ENCODE results near the gene DDX23. TPM values are rescaled to one million over a fixed set of nuclear protein-coding genes. Genes with fewer than 3 reads are reported as not detected.

Gene DDX23
- total RNA-seq, 4 donors from 2014 or later: 56.5 to 74.3 (median 66.9) TPM

- WGBS, 2 donors: 81 to 93% methylated on average over 2 of the region's 2 CpGs
- H3K4me3 ChIP-seq (ENCODE audit: low read depth, poor library complexity, severe bottlenecking): no peak overlapping the region
- no peak for TF ChIP-seq CTCF (IDR thresholded peaks at IDR 0.05)
- no peak for TF ChIP-seq POLR2A (IDR thresholded peaks at IDR 0.05)
- DNase-seq (ENCODE audit: low spot score in 2 of 2): no peak
- intact Hi-C loops (cut with DNase I; ENCODE audit: low total_unique reads): no loop called here
These were observed 16.5 kb upstream of the DDX23 start for GRCh38 chr12:48868451-48868850.

- TF ChIP-seq CTCF (IDR thresholded peaks at IDR 0.05): no peak
- no peak for TF ChIP-seq POLR2A (IDR thresholded peaks at IDR 0.05)
These were observed 14.2 kb upstream of the DDX23 start for GRCh38 chr12:48866052-48866711.

GRCh38 chr12:48865281-48866051 is 13.5 kb upstream of the DDX23 start, which contains the start of gene RND1:
RND1 (minus strand) TSS chr12:48865870; CDS start chr12:48865767, 103 bp downstream.
- TF ChIP-seq POLR2A (IDR thresholded peaks at IDR 0.05): peak in 1 of 2 donors; percentile 18
- no peak for TF ChIP-seq CTCF (IDR thresholded peaks at IDR 0.05)
- intact Hi-C loops (cut with DNase I; ENCODE audit: low total_unique reads): no loop called here
- DNase-seq (ENCODE audit: low spot score in 2 of 2): peak; percentile 92 to 97
- WGBS, 2 donors: 2 to 3% methylated on average over 24 to 32 of the region's 32 CpGs
- H3K4me3 ChIP-seq (ENCODE audit: low read depth, poor library complexity, severe bottlenecking): peak within 1 kb of the TSS; percentile 20

More at GRCh38 chr12:48866052-48866711, 14.2 kb upstream of the DDX23 start:
- 72 to 78% methylated on average over 6 of the region's 6 CpGs for WGBS, 2 donors
- no peak overlapping the region for H3K4me3 ChIP-seq (ENCODE audit: low read depth, poor library complexity, severe bottlenecking)
- intact Hi-C loops (cut with DNase I; ENCODE audit: low total_unique reads): no loop called here
- DNase-seq (ENCODE audit: low spot score in 2 of 2): no peak

- intact Hi-C loops (cut with DNase I; ENCODE audit: low total_unique reads): no loop called here
- H3K4me3 ChIP-seq (ENCODE audit: low read depth, poor library complexity, severe bottlenecking): no peak overlapping the region
- TF ChIP-seq CTCF (IDR thresholded peaks at IDR 0.05) (no peak), POLR2A (IDR thresholded peaks at IDR 0.05) (no peak)
- 62 to 65% methylated on average over 4 of the region's 4 CpGs for WGBS, 2 donors
- no peak for DNase-seq (ENCODE audit: low spot score in 2 of 2)
These were observed 11.3 kb upstream of the DDX23 start for GRCh38 chr12:48863291-48863690.

GRCh38 chr12:48862760-48863159 is 10.8 kb upstream of the DDX23 start:
- H3K4me3 ChIP-seq (ENCODE audit: low read depth, poor library complexity, severe bottlenecking): no peak overlapping the region
- intact Hi-C loops (cut with DNase I; ENCODE audit: low total_unique reads): no loop called here
- 73 to 75% methylated on average over 5 of the region's 5 CpGs for WGBS, 2 donors
- TF ChIP-seq CTCF (IDR thresholded peaks at IDR 0.05): no peak
- TF ChIP-seq POLR2A (IDR thresholded peaks at IDR 0.05): no peak
- no peak for DNase-seq (ENCODE audit: low spot score in 2 of 2)
